ENCODE data around the gene TTLL10.
A peak's percentile ranks its signal among the peaks of the same experiment; 100 is the strongest.
"Not testable (repeated sequence)": the region's sequence is repeated elsewhere in the genome, so short reads cannot be mapped to it uniquely, and the experiment has no call there.

TTLL10 gene

GRCh38 chr1:1135339-1136136, 38.1 kb upstream of the TTLL10 start:
- ATAC-seq (no peak), DNase-seq (no peak)
- Mint-ChIP-seq H3K4me3 (no peak overlapping the region), H3K36me3 (ENCODE audit: low read depth) (no peaks in the 10 kb centered on the region), H3K4me1 (peaks cover 13% of the 10 kb centered on the region), H3K27ac (peak overlapping the region; percentile 35), H3K27me3 (no peaks in the 10 kb centered on the region), H3K9me3 (no peaks in the 10 kb centered on the region)

DNA sequence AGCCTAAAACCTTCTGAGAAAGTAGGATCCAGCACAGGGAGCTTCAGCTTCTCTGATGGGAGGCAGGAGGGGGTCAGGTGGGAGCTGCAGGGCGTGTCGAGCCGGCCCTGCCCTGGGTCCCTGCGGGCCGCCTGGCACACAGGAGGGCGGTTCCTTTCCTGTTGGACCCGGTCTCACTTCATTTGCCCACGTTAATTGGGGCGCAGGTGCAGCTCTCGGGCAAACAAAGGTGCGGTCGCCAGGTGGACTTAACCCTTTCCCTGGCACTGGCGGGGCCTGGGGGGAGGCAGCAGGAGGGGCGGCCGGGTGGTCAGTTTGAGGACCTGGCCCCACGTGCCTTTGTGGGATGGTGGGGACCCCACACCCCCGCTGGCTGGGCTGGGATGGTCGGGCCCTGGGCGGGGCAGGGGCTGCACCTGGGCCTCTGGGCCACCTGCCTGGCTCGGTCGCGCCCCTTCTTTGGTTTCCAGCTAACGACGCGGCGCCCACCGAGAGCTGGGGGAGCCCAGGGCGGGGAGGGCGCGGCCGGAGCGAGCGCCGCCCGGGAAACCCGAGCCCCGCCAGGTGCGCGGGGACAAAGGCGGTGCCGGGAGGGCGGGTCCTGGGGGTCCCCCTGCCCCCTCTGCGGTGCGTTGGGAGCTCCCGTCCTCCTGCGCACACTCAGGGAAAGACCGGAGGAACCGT, 37.0 kb upstream of the TTLL10 start:
- ATAC-seq, result peak; percentile 14
- peak; percentile 39 for DNase-seq
- Mint-ChIP-seq H3K4me3 (no peak overlapping the region), H3K36me3 (ENCODE audit: low read depth) (no peaks in the 10 kb centered on the region), H3K27ac (no peak overlapping the region), H3K9me3 (no peaks in the 10 kb centered on the region), H3K27me3 (no peaks in the 10 kb centered on the region), H3K4me1 (peaks cover 16% of the 10 kb centered on the region)

DNA sequence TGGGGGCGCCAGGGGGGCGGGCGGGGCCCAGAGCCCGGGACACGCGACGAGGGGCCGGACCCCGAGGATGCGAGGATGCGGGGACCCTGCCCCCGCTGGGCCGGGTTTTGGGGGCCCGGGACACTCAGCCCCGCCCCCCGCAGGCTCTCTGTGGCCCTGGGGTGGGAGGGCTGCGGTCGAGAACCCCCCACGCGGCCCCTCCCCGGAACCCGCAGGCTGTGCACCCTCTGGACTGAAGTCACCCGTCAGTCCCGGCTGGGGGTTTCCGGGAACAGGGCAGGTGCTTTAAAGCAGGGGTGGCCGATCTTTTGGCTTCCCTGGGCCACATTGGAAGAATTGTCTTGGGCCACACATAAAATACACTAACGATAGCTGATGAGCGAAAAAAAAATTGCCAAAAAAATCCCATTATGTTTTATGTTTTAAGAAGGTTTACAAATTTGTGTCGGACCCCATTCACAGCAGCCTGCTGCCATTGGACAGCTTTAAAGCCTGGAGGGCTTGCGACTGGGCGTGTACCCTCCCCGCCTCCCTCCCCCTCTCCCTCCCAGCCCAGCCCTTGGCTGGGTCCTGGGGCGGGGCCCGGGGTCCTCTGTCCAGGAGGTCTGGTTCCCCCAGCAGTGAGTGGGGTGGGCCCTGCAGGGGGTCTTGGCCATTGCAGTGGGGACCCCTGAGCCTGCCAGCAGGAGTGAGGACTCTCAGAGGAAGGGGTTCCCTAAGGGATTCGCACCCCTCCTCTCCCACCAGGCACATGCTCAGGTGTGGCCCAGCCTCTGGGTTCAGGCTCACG, 36.2 kb upstream of the TTLL10 start:
- peak; percentile 80 for DNase-seq
- H3K9me3 Mint-ChIP-seq, result no peaks in the 10 kb centered on the region
- no peaks in the 10 kb centered on the region for H3K36me3 Mint-ChIP-seq (ENCODE audit: low read depth)
- peaks cover 23% of the 10 kb centered on the region for H3K4me1 Mint-ChIP-seq
- peak overlapping the region; percentile 84 for H3K27ac Mint-ChIP-seq
- H3K4me3 Mint-ChIP-seq, result peak overlapping the region; percentile 70
- no peaks in the 10 kb centered on the region for H3K27me3 Mint-ChIP-seq
- peak; percentile 84 for ATAC-seq

GRCh38 chr1:1140673-1141072, 33.0 kb upstream of the TTLL10 start:
- ATAC-seq, result no peak
- H3K27me3 Mint-ChIP-seq, result no peaks in the 10 kb centered on the region
- H3K27ac Mint-ChIP-seq, result no peak overlapping the region
- H3K9me3 Mint-ChIP-seq, result no peaks in the 10 kb centered on the region
- no peak for DNase-seq
- no peak overlapping the region for H3K4me3 Mint-ChIP-seq
- H3K36me3 Mint-ChIP-seq (ENCODE audit: low read depth), result no peaks in the 10 kb centered on the region
- peaks cover 41% of the 10 kb centered on the region for H3K4me1 Mint-ChIP-seq

- H3K4me1 Mint-ChIP-seq, result peaks cover 41% of the 10 kb centered on the region
- no peak for ATAC-seq
- H3K9me3 Mint-ChIP-seq, result no peaks in the 10 kb centered on the region
- H3K27ac Mint-ChIP-seq, result no peak overlapping the region
- no peak for DNase-seq
- no peak overlapping the region for H3K4me3 Mint-ChIP-seq
- H3K36me3 Mint-ChIP-seq (ENCODE audit: low read depth), result no peaks in the 10 kb centered on the region
- no peaks in the 10 kb centered on the region for H3K27me3 Mint-ChIP-seq
These were observed 32.3 kb upstream of the TTLL10 start for GRCh38 chr1:1141244-1141910.

- Mint-ChIP-seq H3K4me1 (peaks cover 39% of the 10 kb centered on the region), H3K27ac (peak overlapping the region; percentile 72), H3K9me3 (no peaks in the 10 kb centered on the region), H3K27me3 (no peaks in the 10 kb centered on the region), H3K36me3 (ENCODE audit: low read depth) (no peaks in the 10 kb centered on the region), H3K4me3 (no peak overlapping the region)
- no peak for ATAC-seq
- no peak for DNase-seq
These were observed 31.8 kb upstream of the TTLL10 start for GRCh38 chr1:1141911-1142250.

- H3K4me3 Mint-ChIP-seq; H3K9me3 Mint-ChIP-seq; H3K36me3 Mint-ChIP-seq (ENCODE audit: low read depth); H3K27me3 Mint-ChIP-seq; ATAC-seq: not testable (repeated sequence)
- Mint-ChIP-seq H3K27ac (peak overlapping the region; percentile 72), H3K4me1 (peaks cover 38% of the 10 kb centered on the region)
- DNase-seq, result peak; percentile 55
These were observed 31.3 kb upstream of the TTLL10 start for GRCh38 chr1:1142352-1142751.

DNA sequence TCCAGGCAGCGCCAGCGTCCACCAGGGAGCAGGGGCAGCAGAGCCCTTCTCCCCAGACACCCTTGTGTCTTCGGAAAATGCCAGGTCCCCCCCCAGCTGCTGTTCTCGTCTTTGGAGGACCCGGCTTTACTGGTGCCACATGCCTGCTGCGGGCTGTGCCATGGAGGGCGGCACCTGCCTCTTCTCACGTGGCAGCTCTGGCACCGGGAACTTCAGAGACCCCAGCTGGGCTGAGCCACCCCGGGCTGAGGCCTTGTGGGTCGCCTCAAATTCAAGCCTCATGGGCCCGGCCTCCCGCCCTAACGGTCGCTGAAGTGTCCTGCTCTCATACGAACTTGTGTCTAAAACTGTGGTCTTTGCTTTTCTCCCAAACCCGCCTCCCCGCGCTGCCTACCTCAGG, 30.8 kb upstream of the TTLL10 start:
- H3K27me3 Mint-ChIP-seq, result no peaks in the 10 kb centered on the region
- H3K4me3 Mint-ChIP-seq, result no peak overlapping the region
- DNase-seq (no peak), ATAC-seq (no peak)
- no peaks in the 10 kb centered on the region for H3K36me3 Mint-ChIP-seq (ENCODE audit: low read depth)
- no peaks in the 10 kb centered on the region for H3K9me3 Mint-ChIP-seq
- peaks cover 35% of the 10 kb centered on the region for H3K4me1 Mint-ChIP-seq
- peak overlapping the region; percentile 72 for H3K27ac Mint-ChIP-seq

DNA sequence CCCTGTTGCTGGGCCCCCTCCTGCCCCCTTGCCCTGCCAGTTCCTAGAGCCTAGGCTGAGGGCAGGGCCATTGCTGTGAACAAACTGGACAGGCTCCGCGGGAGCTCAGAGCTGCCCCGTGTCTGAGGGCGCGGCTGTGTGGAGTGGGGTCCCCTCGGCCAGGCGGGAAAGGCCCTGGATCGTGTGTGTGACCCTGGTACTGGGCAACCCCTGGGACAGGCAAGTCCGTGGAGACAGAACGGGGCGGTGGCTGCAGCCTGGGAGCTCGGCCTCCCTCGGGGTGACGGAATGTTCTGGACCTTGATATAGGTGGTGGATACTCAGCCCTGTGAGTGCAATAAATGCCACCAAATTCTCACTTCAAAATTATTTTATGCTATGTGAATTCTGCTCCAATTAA, 30.0 kb upstream of the TTLL10 start:
- peak overlapping the region; percentile 88 for H3K27ac Mint-ChIP-seq
- DNase-seq (no peak), ATAC-seq (no peak)
- no peaks in the 10 kb centered on the region for H3K9me3 Mint-ChIP-seq
- H3K27me3 Mint-ChIP-seq, result no peaks in the 10 kb centered on the region
- H3K4me3 Mint-ChIP-seq, result peak overlapping the region; percentile 56
- no peaks in the 10 kb centered on the region for H3K36me3 Mint-ChIP-seq (ENCODE audit: low read depth)
- peaks cover 30% of the 10 kb centered on the region for H3K4me1 Mint-ChIP-seq

- H3K27me3 Mint-ChIP-seq, result no peaks in the 10 kb centered on the region
- no peaks in the 10 kb centered on the region for H3K9me3 Mint-ChIP-seq
- H3K4me1 Mint-ChIP-seq, result peaks cover 29% of the 10 kb centered on the region
- peak; percentile 73 for DNase-seq
- no peaks in the 10 kb centered on the region for H3K36me3 Mint-ChIP-seq (ENCODE audit: low read depth)
- peak; percentile 80 for ATAC-seq
- peak overlapping the region; percentile 56 for H3K4me3 Mint-ChIP-seq
- peak overlapping the region; percentile 88 for H3K27ac Mint-ChIP-seq
These were observed 29.4 kb upstream of the TTLL10 start for GRCh38 chr1:1144122-1144842.

DNA sequence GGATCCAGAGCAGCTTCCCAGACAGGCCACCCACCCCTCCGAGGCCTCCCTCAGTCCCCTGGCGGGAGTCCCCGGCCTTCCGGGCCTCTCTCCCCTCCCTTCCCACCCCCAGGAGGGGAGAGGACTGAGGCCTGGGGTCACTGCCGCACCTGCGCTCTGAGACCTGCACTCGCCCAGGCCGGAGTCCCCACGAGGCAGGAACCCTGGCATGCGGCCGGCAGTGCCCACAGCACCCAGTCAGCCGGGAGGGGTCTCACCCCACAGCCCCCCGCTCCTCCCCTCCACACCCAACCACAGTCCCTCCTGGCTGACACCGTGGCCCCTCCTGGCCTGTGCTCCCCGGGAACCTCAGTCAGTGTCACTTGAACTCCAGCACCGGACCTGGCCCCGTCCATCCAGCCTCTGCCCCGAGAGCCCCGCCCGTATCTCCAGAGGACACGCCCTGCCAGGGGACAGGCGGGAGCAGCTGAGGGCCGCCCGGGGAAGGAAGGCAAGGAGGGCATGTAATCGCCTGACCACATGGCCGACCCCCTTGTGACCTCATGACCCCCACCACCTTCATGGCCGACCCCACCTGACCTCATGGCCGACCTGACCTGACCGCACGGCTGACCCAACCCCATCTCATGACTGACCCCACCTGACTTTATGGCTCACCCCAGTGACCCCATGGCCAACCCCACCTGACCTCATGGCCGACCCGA, 28.7 kb upstream of the TTLL10 start:
- ATAC-seq, result no peak
- no peak overlapping the region for H3K4me3 Mint-ChIP-seq
- H3K27ac Mint-ChIP-seq, result peak overlapping the region; percentile 62
- H3K27me3 Mint-ChIP-seq, result no peaks in the 10 kb centered on the region
- H3K36me3 Mint-ChIP-seq (ENCODE audit: low read depth), result no peaks in the 10 kb centered on the region
- H3K9me3 Mint-ChIP-seq, result no peaks in the 10 kb centered on the region
- H3K4me1 Mint-ChIP-seq, result peaks cover 29% of the 10 kb centered on the region
- no peak for DNase-seq

- Mint-ChIP-seq H3K36me3 (ENCODE audit: low read depth) (no peaks in the 10 kb centered on the region), H3K4me3 (no peak overlapping the region), H3K27me3 (no peaks in the 10 kb centered on the region), H3K27ac (peak overlapping the region; percentile 62), H3K4me1 (peaks cover 29% of the 10 kb centered on the region), H3K9me3 (no peaks in the 10 kb centered on the region)
- no peak for ATAC-seq
- no peak for DNase-seq
These were observed 28.1 kb upstream of the TTLL10 start for GRCh38 chr1:1145547-1145914.

DNA sequence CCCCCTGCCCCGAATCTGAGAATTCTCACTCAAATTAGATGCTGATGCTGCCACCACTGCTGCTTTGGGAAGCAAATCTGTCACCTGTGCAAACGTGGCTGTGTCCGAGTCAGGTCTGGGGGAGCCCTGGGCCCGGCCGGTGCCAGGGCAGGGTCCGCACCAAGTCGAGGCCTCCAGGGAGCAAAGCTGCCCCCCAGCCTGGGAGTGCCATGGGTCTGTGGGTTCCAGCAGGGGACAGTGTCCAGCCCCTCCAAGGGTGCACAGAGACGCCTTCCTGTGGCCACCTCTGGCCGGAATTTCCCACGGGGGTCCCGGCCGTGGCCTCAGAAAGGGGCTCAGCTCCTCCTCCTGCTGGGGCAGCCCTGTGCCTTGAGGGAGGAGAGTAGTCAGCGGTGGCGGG, 27.7 kb upstream of the TTLL10 start:
- Mint-ChIP-seq H3K36me3 (ENCODE audit: low read depth) (no peaks in the 10 kb centered on the region), H3K9me3 (no peaks in the 10 kb centered on the region), H3K4me1 (peaks cover 29% of the 10 kb centered on the region), H3K27ac (no peak overlapping the region), H3K4me3 (no peak overlapping the region), H3K27me3 (no peaks in the 10 kb centered on the region)
- ATAC-seq (no peak), DNase-seq (no peak)
